ENCODE measurements around the gene SLC39A8.

Gene SLC39A8

GRCh38 chr4:102324730-102325129, 20.6 kb downstream of the SLC39A8 start:
- no peak overlapping the region for H2AFZ ChIP-seq (ENCODE audit: insufficient read depth, low read length, poor library complexity)
- no peak overlapping the region for H2BK120ac ChIP-seq (ENCODE audit: insufficient read depth, low read length, poor library complexity)
- WGBS (ENCODE audit: extremely low coverage, insufficient coverage, insufficient read length) = no CpG with 5 or more reads among the region's 3 CpGs
- H3K14ac ChIP-seq (ENCODE audit: low read length) = no peak overlapping the region
- H3K4ac ChIP-seq (ENCODE audit: low read depth, low read length) = no peak overlapping the region
- no peak overlapping the region for H2BK12ac ChIP-seq (ENCODE audit: low read length)
- no peak overlapping the region for H3K4me2 ChIP-seq (ENCODE audit: low read length)
- H4K8ac ChIP-seq (ENCODE audit: low read depth, low read length) = no peak overlapping the region
- no peak for DNase-seq
- H3K36me3 ChIP-seq (ENCODE audit: control insufficient read depth in 1 of 2, insufficient read depth in 2 of 2, low read length in 2 of 2) = no peaks in the 10 kb centered on the region
- no peak overlapping the region for H3K23ac ChIP-seq (ENCODE audit: low read length)
- no peak overlapping the region for H3K18ac ChIP-seq (ENCODE audit: low read length)
- H2AK5ac ChIP-seq (ENCODE audit: low read length) = no peak overlapping the region
- no peak overlapping the region for H4K12ac ChIP-seq (ENCODE audit: low read depth, low read length)
- H3K9ac ChIP-seq (ENCODE audit: low read length) = no peak overlapping the region
- no peak overlapping the region for H4K91ac ChIP-seq (ENCODE audit: low read depth, low read length)
- H2BK5ac ChIP-seq (ENCODE audit: low read depth, low read length, poor library complexity) = no peak overlapping the region
- no peak overlapping the region for H3K4me3 ChIP-seq (ENCODE audit: low read depth, low read length)
- H3K9me3 ChIP-seq (ENCODE audit: insufficient read depth, low read depth, low read length) = no peaks in the 10 kb centered on the region
- H3K27me3 ChIP-seq (ENCODE audit: insufficient read depth, low read length) = no peaks in the 10 kb centered on the region
- no peaks in the 10 kb centered on the region for H3K79me1 ChIP-seq (ENCODE audit: low read length)
- no peak overlapping the region for H3K27ac ChIP-seq (ENCODE audit: low read depth, low read length)
- H3K4me1 ChIP-seq (ENCODE audit: control insufficient read depth in 1 of 2, insufficient read depth in 2 of 2, low read length in 2 of 2) = peaks cover 7 to 10% of the 10 kb centered on the region in 2 experiments
- H3K79me2 ChIP-seq (ENCODE audit: control insufficient read depth, insufficient read depth, low read length, poor library complexity) = peaks cover 1% of the 10 kb centered on the region

GRCh38 chr4:102322736-102323135, 22.5 kb downstream of the SLC39A8 start:
- no peak for DNase-seq
- Histone ChIP-seq H2BK5ac (ENCODE audit: low read depth, low read length, poor library complexity) (no peak overlapping the region), H3K27me3 (ENCODE audit: insufficient read depth, low read length) (no peaks in the 10 kb centered on the region), H2BK120ac (ENCODE audit: insufficient read depth, low read length, poor library complexity) (no peak overlapping the region), H3K36me3 (ENCODE audit: control insufficient read depth in 1 of 2, insufficient read depth in 2 of 2, low read length in 2 of 2) (no peaks in the 10 kb centered on the region), H3K4me1 (ENCODE audit: control insufficient read depth in 1 of 2, insufficient read depth in 2 of 2, low read length in 2 of 2) (peaks cover 7 to 18% of the 10 kb centered on the region in 2 experiments), H4K8ac (ENCODE audit: low read depth, low read length) (no peak overlapping the region), H3K14ac (ENCODE audit: low read length) (no peak overlapping the region), H3K9me3 (ENCODE audit: insufficient read depth, low read depth, low read length) (no peaks in the 10 kb centered on the region), H3K4me2 (ENCODE audit: low read length) (no peak overlapping the region), H4K12ac (ENCODE audit: low read depth, low read length) (no peak overlapping the region), H3K79me2 (ENCODE audit: control insufficient read depth, insufficient read depth, low read length, poor library complexity) (peaks cover 2% of the 10 kb centered on the region), H3K23ac (ENCODE audit: low read length) (no peak overlapping the region), H3K9ac (ENCODE audit: low read length) (no peak overlapping the region), H2AK5ac (ENCODE audit: low read length) (no peak overlapping the region), H3K4ac (ENCODE audit: low read depth, low read length) (no peak overlapping the region), H2AFZ (ENCODE audit: insufficient read depth, low read length, poor library complexity) (no peak overlapping the region), H3K27ac (ENCODE audit: low read depth, low read length) (no peak overlapping the region), H3K18ac (ENCODE audit: low read length) (no peak overlapping the region), H3K79me1 (ENCODE audit: low read length) (no peaks in the 10 kb centered on the region), H3K4me3 (ENCODE audit: low read depth, low read length) (no peak overlapping the region), H4K91ac (ENCODE audit: low read depth, low read length) (no peak overlapping the region), H2BK12ac (ENCODE audit: low read length) (no peak overlapping the region)
- no CpG with 5 or more reads among the region's 2 CpGs for WGBS (ENCODE audit: extremely low coverage, insufficient coverage, insufficient read length)

- no CpG with 5 or more reads among the region's 11 CpGs for WGBS (ENCODE audit: extremely low coverage, insufficient coverage, insufficient read length)
- no peak overlapping the region for H3K4me3 ChIP-seq (ENCODE audit: low read depth, low read length)
Measured at GRCh38 chr4:102321260-102321995, 23.9 kb downstream of the SLC39A8 start.

GRCh38 chr4:102319594-102319993, 25.7 kb downstream of the SLC39A8 start:
- Histone ChIP-seq H2AK5ac (ENCODE audit: low read length) (peak overlapping the region; percentile 37), H3K4me3 (ENCODE audit: low read depth, low read length) (no peak overlapping the region), H2BK5ac (ENCODE audit: low read depth, low read length, poor library complexity) (no peak overlapping the region), H3K14ac (ENCODE audit: low read length) (no peak overlapping the region), H3K4me1 (ENCODE audit: control insufficient read depth in 1 of 2, insufficient read depth in 2 of 2, low read length in 2 of 2) (peaks cover 7 to 18% of the 10 kb centered on the region in 2 experiments), H3K18ac (ENCODE audit: low read length) (no peak overlapping the region), H4K12ac (ENCODE audit: low read depth, low read length) (peak overlapping the region; percentile 30), H3K36me3 (ENCODE audit: control insufficient read depth in 1 of 2, insufficient read depth in 2 of 2, low read length in 2 of 2) (no peaks in the 10 kb centered on the region), H2AFZ (ENCODE audit: insufficient read depth, low read length, poor library complexity) (no peak overlapping the region), H3K9me3 (ENCODE audit: insufficient read depth, low read depth, low read length) (no peaks in the 10 kb centered on the region), H3K4me2 (ENCODE audit: low read length) (no peak overlapping the region), H3K79me2 (ENCODE audit: control insufficient read depth, insufficient read depth, low read length, poor library complexity) (peaks cover 2% of the 10 kb centered on the region), H3K27ac (ENCODE audit: low read depth, low read length) (no peak overlapping the region), H3K23ac (ENCODE audit: low read length) (no peak overlapping the region), H3K79me1 (ENCODE audit: low read length) (no peaks in the 10 kb centered on the region), H2BK120ac (ENCODE audit: insufficient read depth, low read length, poor library complexity) (no peak overlapping the region), H3K27me3 (ENCODE audit: insufficient read depth, low read length) (no peaks in the 10 kb centered on the region), H3K9ac (ENCODE audit: low read length) (no peak overlapping the region), H4K91ac (ENCODE audit: low read depth, low read length) (no peak overlapping the region), H3K4ac (ENCODE audit: low read depth, low read length) (no peak overlapping the region), H2BK12ac (ENCODE audit: low read length) (no peak overlapping the region), H4K8ac (ENCODE audit: low read depth, low read length) (no peak overlapping the region)
- DNase-seq = no peak
- no CpG with 5 or more reads among the region's 3 CpGs for WGBS (ENCODE audit: extremely low coverage, insufficient coverage, insufficient read length)

More at GRCh38 chr4:102321260-102321995, 23.9 kb downstream of the SLC39A8 start:
- H4K12ac ChIP-seq (ENCODE audit: low read depth, low read length) = no peak overlapping the region
- no peak overlapping the region for H3K9ac ChIP-seq (ENCODE audit: low read length)
- peaks cover 2% of the 10 kb centered on the region for H3K79me2 ChIP-seq (ENCODE audit: control insufficient read depth, insufficient read depth, low read length, poor library complexity)
- H3K4me1 ChIP-seq (ENCODE audit: control insufficient read depth in 1 of 2, insufficient read depth in 2 of 2, low read length in 2 of 2) = peaks cover 7 to 18% of the 10 kb centered on the region in 2 experiments
- H3K4ac ChIP-seq (ENCODE audit: low read depth, low read length) = no peak overlapping the region
- no peaks in the 10 kb centered on the region for H3K27me3 ChIP-seq (ENCODE audit: insufficient read depth, low read length)
- peak overlapping the region; percentile 47 for H4K8ac ChIP-seq (ENCODE audit: low read depth, low read length)
- no peak for DNase-seq
- H3K18ac ChIP-seq (ENCODE audit: low read length) = no peak overlapping the region
- H3K9me3 ChIP-seq (ENCODE audit: insufficient read depth, low read depth, low read length) = no peaks in the 10 kb centered on the region
- no peak overlapping the region for H2BK5ac ChIP-seq (ENCODE audit: low read depth, low read length, poor library complexity)
- H2AK5ac ChIP-seq (ENCODE audit: low read length) = no peak overlapping the region
- H3K79me1 ChIP-seq (ENCODE audit: low read length) = no peaks in the 10 kb centered on the region
- H3K23ac ChIP-seq (ENCODE audit: low read length) = no peak overlapping the region
- H3K4me2 ChIP-seq (ENCODE audit: low read length) = peak overlapping the region; percentile 21
- H2BK12ac ChIP-seq (ENCODE audit: low read length) = no peak overlapping the region
- peak overlapping the region; percentile 34 for H3K27ac ChIP-seq (ENCODE audit: low read depth, low read length)
- H2BK120ac ChIP-seq (ENCODE audit: insufficient read depth, low read length, poor library complexity) = no peak overlapping the region
- no peak overlapping the region for H2AFZ ChIP-seq (ENCODE audit: insufficient read depth, low read length, poor library complexity)
- H3K14ac ChIP-seq (ENCODE audit: low read length) = no peak overlapping the region
- no peak overlapping the region for H4K91ac ChIP-seq (ENCODE audit: low read depth, low read length)
- H3K36me3 ChIP-seq (ENCODE audit: control insufficient read depth in 1 of 2, insufficient read depth in 2 of 2, low read length in 2 of 2) = no peaks in the 10 kb centered on the region
